GM12878 (cell line): ENCODE data around the gene DTD1. TPM values are rescaled to one million over a fixed set of nuclear protein-coding genes. Genes with fewer than 3 reads are reported as not detected.

Source experiments
- BACH1 ChIP-seq: fragments of 450-650 bp; IDR thresholded peaks from 2 replicates; pipeline ENCODE4 v1.6.1; 2017; ENCODE audit warnings: mild to moderate bottlenecking, borderline replicate concordance
- CHD2 ChIP-seq: IDR thresholded peaks from 2 replicates; pipeline ENCODE4 v1.6.1; 2011; ENCODE audit warnings: low read depth, low read length, improper control_type of control experiment, borderline replicate concordance
- EED ChIP-seq: sonication (generic); IDR thresholded peaks from 2 replicates; pipeline ENCODE4 v1.6.1; 2016; ENCODE audit warnings: antibody characterized with exemption, low read depth
- EGR1 ChIP-seq, 2 experiments: IDR thresholded peaks; 1 replicate in 1 of 2; 2 replicates in 1 of 2; pipeline ENCODE4 v1.6.1; 2011 to 2012; ENCODE audit warnings: low read depth in 2 of 2, low read length in 2 of 2, borderline replicate concordance in 1 of 2, mild to moderate bottlenecking in 1 of 2, moderate library complexity in 1 of 2
- FOXM1 ChIP-seq: IDR thresholded peaks from 2 replicates; pipeline ENCODE4 v1.6.1; 2012; ENCODE audit warnings: low read depth, mild to moderate bottlenecking, inconsistent platforms, low read length, moderate library complexity
- LARP7 ChIP-seq: fragments of 450-650 bp; IDR thresholded peaks from 2 replicates; pipeline ENCODE4 v1.6.1; 2017; ENCODE audit warnings: mild to moderate bottlenecking
- MYB ChIP-seq: fragments of 150-350 bp; IDR thresholded peaks from 2 replicates; pipeline ENCODE4 v1.6.1; 2014; ENCODE audit warnings: mild to moderate bottlenecking, low read depth, low read length, borderline replicate concordance
- MYC ChIP-seq: IDR thresholded peaks from 2 replicates; pipeline ENCODE4 v1.6.1; 2011; ENCODE audit warnings: mild to moderate bottlenecking, low read length, moderate library complexity, inconsistent platforms; ENCODE audit not compliant: insufficient read depth, insufficient replicate concordance, insufficient read length, severe bottlenecking
- NKRF ChIP-seq: fragments of 450-650 bp; conservative IDR thresholded peaks from 2 replicates; pipeline ENCODE4 v1.6.1; 2017; ENCODE audit warnings: mild to moderate bottlenecking, moderate library complexity
- NR2C1 ChIP-seq: fragments of 450-650 bp; IDR thresholded peaks from 2 replicates; pipeline ENCODE4 v1.6.1; 2017; ENCODE audit warnings: antibody characterized with exemption, mild to moderate bottlenecking, moderate library complexity
- NR2F1 ChIP-seq: fragments of 450-650 bp; conservative IDR thresholded peaks from 2 replicates; pipeline ENCODE4 v1.6.1; 2017; ENCODE audit warnings: mild to moderate bottlenecking
- POLR2AphosphoS2 ChIP-seq: IDR thresholded peaks from 2 replicates; pipeline ENCODE4 v1.6.1; 2011; ENCODE audit warnings: low read depth, mild to moderate bottlenecking, low read length, improper control_type of control experiment, moderate library complexity
- SMAD1 ChIP-seq: fragments of 450-650 bp; IDR thresholded peaks from 2 replicates; pipeline ENCODE4 v1.6.1; 2018; ENCODE audit warnings: mild to moderate bottlenecking, low read depth; ENCODE audit not compliant: partially characterized antibody
- SPI1 ChIP-seq: IDR thresholded peaks from 2 replicates; pipeline ENCODE4 v1.6.1; 2011; ENCODE audit warnings: low read depth, mild to moderate bottlenecking, low read length, moderate library complexity, borderline replicate concordance; ENCODE audit not compliant: insufficient read depth
- TBL1XR1 ChIP-seq: IDR thresholded peaks from 2 replicates; pipeline ENCODE4 v1.6.1; 2012; ENCODE audit warnings: low read depth, low read length, improper control_type of control experiment
- YY1 ChIP-seq: IDR thresholded peaks from 2 replicates; pipeline ENCODE4 v1.6.1; 2011; ENCODE audit warnings: low read depth, mild to moderate bottlenecking, low read length
- ZNF217 ChIP-seq: fragments of 450-650 bp; IDR thresholded peaks from 2 replicates; pipeline ENCODE4 v1.6.1; 2017; ENCODE audit warnings: antibody characterized with exemption, mild to moderate bottlenecking
- polyA plus RNA-seq, 11 experiments: library from polyadenylated mRNA; depleted of rRNA in 4 of 11; unstranded in 6 of 11; stranded (reverse) in 5 of 11; fragments of >200 nt; fragmentation: Nextera tagmentation in 4 of 11; fragmentation: Illumina TruSeq in 1 of 11; extraction: Ambion mirVana in 4 of 11; extraction: Trizol in 1 of 11; gene quantifications; 1 replicate in 1 of 11; 2 replicates in 10 of 11; pipeline versions ENCODE4 v1.2.1 to v1.2.3, GENCODE V29; 2011 to 2016; ENCODE audit warnings: inconsistent platforms in 2 of 11, missing spikeins in 2 of 11, low read depth in 1 of 11
- total RNA-seq, 4 experiments: library from RNA; depleted of rRNA in 3 of 4; stranded (reverse); fragments of >200 nt in 3 of 4; fragmentation: Illumina TruSeq in 1 of 4; extraction: Trizol in 1 of 4; gene quantifications; 2 replicates each; pipeline versions ENCODE4 v1.2.1 to v1.2.3, GENCODE V29; 2013 to 2021
- TF ChIP-seq, protein P1 (sequence below): IDR thresholded peaks from 2 replicates; pipeline ENCODE4 v1.6.1; 2012; ENCODE audit warnings: low read depth, low read length, improper control_type of control experiment
- TF ChIP-seq, protein P2 (sequence below): fragments of 450-650 bp; IDR thresholded peaks from 2 replicates; pipeline ENCODE4 v1.6.1; 2017; ENCODE audit warnings: mild to moderate bottlenecking, moderate library complexity
- TF ChIP-seq, protein P3 (sequence below): IDR thresholded peaks from 2 replicates; pipeline ENCODE4 v1.6.1; 2012; ENCODE audit warnings: low read depth, low read length, improper control_type of control experiment

The DTD1 gene
- total and polyA plus RNA-seq, 10 of the 15 experiments (the other 5 are each of a cell fraction or from before 2014, with no cell fraction given): 24.3 to 99.8 (median 63.3) TPM

GRCh38 chr20:18587665-18588573 is at the start of gene DTD1 (continued):
- TF ChIP-seq MYC: peak; percentile 71
- TF ChIP-seq SPI1: no peak
- no peak for TF ChIP-seq EED
- no peak for TF ChIP-seq TBL1XR1
- TF ChIP-seq, protein P1, sequence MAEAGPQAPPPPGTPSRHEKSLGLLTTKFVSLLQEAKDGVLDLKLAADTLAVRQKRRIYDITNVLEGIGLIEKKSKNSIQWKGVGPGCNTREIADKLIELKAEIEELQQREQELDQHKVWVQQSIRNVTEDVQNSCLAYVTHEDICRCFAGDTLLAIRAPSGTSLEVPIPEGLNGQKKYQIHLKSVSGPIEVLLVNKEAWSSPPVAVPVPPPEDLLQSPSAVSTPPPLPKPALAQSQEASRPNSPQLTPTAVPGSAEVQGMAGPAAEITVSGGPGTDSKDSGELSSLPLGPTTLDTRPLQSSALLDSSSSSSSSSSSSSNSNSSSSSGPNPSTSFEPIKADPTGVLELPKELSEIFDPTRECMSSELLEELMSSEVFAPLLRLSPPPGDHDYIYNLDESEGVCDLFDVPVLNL: no peak
- TF ChIP-seq BACH1: peak; percentile 99
- TF ChIP-seq NR2C1: peak; percentile 77
- TF ChIP-seq, protein P2, sequence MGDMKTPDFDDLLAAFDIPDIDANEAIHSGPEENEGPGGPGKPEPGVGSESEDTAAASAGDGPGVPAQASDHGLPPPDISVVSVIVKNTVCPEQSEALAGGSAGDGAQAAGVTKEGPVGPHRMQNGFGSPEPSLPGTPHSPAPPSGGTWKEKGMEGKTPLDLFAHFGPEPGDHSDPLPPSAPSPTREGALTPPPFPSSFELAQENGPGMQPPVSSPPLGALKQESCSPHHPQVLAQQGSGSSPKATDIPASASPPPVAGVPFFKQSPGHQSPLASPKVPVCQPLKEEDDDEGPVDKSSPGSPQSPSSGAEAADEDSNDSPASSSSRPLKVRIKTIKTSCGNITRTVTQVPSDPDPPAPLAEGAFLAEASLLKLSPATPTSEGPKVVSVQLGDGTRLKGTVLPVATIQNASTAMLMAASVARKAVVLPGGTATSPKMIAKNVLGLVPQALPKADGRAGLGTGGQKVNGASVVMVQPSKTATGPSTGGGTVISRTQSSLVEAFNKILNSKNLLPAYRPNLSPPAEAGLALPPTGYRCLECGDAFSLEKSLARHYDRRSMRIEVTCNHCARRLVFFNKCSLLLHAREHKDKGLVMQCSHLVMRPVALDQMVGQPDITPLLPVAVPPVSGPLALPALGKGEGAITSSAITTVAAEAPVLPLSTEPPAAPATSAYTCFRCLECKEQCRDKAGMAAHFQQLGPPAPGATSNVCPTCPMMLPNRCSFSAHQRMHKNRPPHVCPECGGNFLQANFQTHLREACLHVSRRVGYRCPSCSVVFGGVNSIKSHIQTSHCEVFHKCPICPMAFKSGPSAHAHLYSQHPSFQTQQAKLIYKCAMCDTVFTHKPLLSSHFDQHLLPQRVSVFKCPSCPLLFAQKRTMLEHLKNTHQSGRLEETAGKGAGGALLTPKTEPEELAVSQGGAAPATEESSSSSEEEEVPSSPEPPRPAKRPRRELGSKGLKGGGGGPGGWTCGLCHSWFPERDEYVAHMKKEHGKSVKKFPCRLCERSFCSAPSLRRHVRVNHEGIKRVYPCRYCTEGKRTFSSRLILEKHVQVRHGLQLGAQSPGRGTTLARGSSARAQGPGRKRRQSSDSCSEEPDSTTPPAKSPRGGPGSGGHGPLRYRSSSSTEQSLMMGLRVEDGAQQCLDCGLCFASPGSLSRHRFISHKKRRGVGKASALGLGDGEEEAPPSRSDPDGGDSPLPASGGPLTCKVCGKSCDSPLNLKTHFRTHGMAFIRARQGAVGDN: peak; percentile 76
- TF ChIP-seq, protein P3, sequence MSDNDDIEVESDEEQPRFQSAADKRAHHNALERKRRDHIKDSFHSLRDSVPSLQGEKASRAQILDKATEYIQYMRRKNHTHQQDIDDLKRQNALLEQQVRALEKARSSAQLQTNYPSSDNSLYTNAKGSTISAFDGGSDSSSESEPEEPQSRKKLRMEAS: no peak; the same call in 1 of the 2 replicates
- TF ChIP-seq CHD2: peak; percentile 65; the same call in 1 of the 2 replicates
- TF ChIP-seq EGR1 (IDR thresholded peaks at IDR 0.05; ENCODE audit: borderline replicate concordance in 1 of 2, low read depth in 2 of 2, low read length in 2 of 2): peak in 1 of 2 experiments; percentile 65; a peak in 1 of 3 replicates
- no peak for TF ChIP-seq SMAD1
- TF ChIP-seq NKRF: peak; percentile 83
- no peak for TF ChIP-seq FOXM1
- peak; percentile 95 for TF ChIP-seq ZNF217
- TF ChIP-seq POLR2AphosphoS2: 0 out of 2 replicates have a peak, but pooled peaks have one; percentile 34
- peak; percentile 95 for TF ChIP-seq NR2F1
- TF ChIP-seq YY1: peak; percentile 90
- peak; percentile 99 for TF ChIP-seq LARP7
- TF ChIP-seq MYB: no peak
